SHP77 treated with DMSO at 0.1 percent for 48 hours (cell line): Measurements from ENCODE around the gene GADD45GIP1.
A peak's percentile ranks its signal among the peaks of the same experiment; 100 is the strongest.
"Not testable (repeated sequence)": the region's sequence is repeated elsewhere in the genome, so short reads cannot be mapped to it uniquely, and the experiment has no call there.

Source experiments
- DNase-seq: peaks from one replicate; lab custom pipeline; 2025; lab: John Stamatoyannopoulos, UW

Gene GADD45GIP1

DNA sequence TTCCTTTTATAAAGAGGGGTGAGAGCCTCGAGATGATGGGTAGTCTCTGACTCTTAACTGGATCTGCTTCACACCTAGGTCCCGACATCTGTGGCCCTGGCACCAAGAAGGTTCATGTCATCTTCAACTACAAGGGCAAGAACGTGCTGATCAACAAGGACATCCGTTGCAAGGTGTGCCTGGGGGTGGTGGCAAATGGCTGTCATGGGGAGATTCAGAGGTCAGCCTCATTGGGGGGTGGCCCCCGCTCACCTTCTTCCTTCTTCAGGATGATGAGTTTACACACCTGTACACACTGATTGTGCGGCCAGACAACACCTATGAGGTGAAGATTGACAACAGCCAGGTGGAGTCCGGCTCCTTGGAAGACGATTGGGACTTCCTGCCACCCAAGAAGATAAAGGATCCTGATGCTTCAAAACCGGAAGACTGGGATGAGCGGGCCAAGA is 17.0 kb downstream of the GADD45GIP1 start:
- no peak for DNase-seq

DNA sequence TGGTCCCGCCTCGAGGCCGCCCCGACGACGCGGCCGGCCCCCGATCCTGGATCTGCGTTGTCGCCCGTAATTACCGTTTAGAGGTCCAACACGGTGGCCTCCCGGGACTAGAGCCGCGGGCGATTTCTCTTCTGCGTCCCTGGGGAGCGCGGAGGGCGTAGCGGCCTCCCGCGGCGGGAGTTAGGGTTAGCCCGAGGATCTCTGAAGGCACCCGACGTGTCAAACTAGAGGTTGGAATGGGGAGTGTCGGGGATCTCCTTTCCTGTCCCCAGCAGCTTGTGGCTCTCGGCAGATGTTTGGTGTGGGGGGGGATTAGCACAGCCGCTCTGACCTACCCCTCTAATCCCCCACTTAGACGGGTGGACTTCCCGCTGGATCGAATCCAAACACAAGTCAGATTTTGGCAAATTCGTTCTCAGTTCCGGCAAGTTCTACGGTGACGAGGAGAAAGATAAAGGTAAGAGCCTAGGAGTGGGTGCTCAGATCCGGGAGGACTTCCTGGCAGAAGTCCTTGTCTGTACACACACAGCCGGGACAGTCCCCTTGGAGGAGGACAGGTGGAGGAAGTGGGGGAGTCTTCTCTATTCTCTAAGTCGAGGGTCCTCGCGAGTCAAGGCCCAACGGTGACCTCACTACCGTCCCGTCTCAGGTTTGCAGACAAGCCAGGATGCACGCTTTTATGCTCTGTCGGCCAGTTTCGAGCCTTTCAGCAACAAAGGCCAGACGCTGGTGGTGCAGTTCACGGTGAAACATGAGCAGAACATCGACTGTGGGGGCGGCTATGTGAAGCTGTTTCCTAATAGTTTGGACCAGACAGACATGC is 18.0 kb downstream of the GADD45GIP1 start:
- DNase-seq: no peak

DNA sequence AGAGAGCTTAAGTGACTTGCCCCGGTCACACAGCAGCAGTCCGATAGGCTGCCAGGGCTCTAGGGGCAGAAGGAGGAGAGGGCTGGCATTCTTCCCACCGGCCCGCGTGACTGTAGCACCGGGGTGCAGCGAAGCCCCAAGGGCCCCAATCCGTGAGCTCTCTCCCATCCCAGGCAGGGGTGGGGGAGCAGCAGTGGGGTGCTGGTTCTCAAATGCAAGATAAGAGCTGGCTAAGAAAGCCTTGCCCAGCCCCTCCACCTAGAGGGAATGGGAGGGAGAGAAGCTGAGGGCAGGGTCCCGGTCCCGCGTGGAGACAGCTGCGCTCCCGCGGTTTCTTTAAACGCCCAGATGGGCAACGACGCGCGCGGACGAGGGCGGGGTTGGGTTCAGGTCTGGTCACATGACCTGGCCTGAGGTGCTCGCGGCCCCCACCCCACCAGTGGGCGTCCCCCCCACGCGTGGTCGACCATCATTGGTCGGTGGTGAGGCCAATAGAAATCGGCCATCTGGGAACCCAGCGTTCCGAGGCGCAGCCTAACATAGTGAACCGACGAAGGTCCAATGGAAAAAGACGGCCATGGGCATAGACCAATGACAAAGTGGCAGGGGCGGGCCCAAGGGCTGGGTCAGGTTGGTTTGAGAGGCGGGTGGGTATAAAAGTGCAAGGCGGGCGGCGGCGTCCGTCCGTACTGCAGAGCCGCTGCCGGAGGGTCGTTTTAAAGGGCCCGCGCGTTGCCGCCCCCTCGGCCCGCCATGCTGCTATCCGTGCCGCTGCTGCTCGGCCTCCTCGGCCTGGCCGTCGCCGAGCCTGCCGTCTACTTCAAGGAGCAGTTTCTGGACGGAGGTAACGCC is 18.9 kb downstream of the GADD45GIP1 start, which contains the start of gene CALR:
CALR (plus strand) TSS at position 683 of the 852 bp plus-strand sequence; CDS start at position 754, 71 bp downstream.
- DNase-seq: peak; percentile 96

DNA sequence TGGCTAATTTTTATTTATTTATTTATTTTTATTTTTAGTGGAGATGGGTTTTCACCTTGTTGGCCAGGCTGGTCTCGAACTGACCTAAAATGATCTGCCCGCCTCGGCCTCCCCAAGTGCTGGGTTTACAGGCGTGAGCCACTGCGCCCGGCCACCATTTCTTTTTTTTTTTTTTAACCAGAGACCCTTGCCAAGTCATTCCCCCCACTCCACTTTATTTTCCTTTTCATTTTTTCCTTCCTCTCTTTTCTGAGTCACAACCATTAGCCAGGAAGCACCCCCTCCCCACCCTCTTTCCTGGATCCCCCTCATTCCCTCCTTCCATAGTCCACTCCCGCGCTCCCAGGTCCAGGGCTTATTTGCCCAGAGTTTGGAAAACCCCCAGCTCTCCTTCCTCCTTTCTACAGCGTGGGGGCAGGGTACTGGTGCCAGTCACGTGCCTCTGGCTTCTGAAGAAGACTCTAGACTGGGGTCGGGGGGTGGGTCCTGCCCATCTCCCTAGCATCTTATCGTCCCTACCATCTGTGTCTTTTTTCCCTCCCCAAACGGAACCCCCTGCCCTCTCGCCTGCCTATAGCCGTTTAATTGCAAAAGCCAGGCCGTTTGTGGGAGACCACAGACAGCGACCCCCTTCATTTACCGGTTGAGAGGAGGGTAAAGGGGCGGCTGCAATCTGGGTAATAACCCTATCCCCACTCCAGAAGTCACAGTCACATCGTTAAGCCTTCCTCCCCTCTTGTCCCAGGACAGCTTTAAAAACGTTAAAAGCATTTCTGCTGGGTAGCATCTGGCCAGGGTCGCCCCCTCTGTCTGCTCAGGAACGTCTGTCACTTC is 19.7 kb downstream of the GADD45GIP1 start:
- DNase-seq: no peak

DNA sequence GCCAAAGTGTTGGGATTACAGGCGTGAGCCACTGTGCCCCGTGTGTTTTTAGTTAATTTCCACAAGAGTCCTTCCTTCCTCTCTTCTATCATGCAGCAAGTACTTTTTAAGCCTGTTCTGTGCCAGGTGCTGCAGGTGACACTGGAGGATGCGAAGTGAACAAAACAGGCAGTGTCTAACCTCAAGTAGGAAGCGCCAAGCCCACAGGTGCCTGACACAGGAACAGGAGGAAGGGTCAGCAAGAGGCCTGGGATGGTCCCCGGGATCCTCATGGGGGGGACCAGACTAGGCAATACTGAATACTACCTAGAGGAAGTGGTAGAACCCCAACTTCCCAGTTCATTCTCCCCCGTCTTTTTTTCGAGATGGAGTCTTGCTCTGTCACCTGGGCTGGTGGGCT is 20.4 kb downstream of the GADD45GIP1 start:
- no peak for DNase-seq

DNA sequence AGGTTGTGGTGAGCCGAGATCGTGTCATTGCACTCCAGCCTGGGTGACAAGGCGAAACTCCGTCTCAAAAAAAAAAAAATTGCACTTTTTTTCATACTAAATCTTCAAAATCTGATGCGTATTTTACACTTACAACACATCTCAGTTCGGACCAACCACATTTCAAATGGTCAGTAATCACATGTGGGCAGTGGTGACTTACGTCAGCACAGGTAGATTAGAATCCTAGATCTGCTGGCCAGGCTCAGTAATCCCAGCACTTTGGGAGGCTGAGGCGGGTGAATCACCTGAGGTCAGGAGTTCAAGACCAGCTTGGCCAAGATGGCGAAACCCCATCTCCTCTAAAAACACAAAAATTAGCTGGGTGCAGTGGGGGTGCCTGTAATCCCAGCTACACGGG is 22.0 kb downstream of the GADD45GIP1 start:
- DNase-seq: no peak

DNA sequence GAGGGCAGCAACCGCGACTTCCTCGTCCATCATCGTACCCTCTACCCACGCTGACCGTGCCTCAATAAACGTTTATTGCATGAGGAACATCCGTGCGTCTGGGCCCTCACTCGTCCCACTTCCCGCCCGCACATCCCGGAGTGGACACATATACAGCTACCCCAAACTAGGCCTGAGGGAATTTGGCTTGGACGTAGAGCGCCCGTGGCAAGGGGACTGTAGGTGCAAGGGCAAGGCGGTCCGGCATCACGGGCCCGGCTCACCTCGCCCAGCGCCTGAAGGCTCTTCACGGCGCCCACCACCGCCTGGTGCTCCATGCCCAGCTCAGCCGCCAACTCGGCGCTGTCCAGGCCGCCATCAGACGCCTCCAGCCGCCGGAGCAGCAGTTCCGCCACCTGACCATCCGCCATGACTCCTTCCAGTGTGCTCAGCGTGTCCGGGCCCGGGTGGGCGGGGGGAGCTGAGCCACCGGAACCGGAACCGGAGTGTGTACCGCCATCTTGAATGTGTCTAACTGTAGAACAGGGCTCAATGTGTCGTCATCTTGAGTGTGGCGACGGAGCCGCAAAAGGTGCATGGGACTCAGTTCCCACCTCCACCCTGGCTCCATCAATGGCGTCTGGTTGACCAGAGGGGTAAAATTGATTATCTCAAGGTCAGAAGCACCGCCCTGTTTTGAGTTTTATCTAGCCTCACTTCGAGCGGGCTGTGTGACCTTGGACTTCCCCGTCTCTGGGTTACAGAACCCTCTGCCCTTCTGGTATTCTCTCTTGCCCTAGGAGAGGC is 23.5 kb downstream of the GADD45GIP1 start, which contains the start of gene FARSA:
FARSA (minus strand) TSS at position 425 of the 786 bp plus-strand sequence; CDS start at position 410, 15 bp downstream.
- peak; percentile 75 for DNase-seq

DNA sequence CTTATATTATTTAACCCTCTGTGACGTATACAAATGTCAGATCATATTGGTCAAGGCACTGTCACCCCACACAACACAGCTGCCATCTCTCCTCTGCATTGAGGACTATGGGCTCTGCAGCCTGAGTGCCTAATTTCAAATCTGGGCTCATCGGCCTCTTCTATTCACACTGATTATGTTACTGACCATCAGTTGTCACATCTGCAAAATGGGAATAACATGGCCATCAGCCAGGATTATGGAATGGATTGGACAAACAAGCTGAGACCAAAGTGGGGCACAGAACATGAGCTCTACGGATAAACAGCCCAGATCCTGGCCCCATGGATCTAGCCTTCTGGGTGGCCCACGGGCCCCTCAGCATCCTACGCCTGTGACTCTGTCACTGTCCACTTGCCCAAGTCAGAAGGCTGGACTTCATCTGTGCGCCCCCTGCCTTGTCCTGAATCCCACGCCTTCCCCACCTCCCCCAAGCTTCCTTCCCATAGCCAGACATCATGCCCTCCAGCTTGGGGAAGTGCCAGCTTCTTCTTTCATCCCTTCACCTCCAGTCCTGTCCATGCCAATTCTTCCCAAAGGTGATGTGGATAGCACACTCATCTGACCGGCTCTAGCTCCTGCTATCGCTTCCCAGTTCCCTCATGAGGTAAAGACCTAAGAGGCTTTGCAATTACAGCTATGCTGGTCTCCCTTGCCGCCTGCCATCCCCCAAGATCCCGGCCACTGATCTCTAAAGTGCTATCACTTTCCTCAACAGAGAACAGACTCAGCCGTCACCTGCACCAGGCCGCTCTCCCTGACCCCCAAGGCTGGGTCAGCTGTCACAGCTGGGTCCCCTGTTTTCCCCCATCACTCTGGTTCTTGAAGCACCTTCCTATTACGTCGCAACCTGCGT is 24.4 kb downstream of the GADD45GIP1 start:
- no peak for DNase-seq

DNA sequence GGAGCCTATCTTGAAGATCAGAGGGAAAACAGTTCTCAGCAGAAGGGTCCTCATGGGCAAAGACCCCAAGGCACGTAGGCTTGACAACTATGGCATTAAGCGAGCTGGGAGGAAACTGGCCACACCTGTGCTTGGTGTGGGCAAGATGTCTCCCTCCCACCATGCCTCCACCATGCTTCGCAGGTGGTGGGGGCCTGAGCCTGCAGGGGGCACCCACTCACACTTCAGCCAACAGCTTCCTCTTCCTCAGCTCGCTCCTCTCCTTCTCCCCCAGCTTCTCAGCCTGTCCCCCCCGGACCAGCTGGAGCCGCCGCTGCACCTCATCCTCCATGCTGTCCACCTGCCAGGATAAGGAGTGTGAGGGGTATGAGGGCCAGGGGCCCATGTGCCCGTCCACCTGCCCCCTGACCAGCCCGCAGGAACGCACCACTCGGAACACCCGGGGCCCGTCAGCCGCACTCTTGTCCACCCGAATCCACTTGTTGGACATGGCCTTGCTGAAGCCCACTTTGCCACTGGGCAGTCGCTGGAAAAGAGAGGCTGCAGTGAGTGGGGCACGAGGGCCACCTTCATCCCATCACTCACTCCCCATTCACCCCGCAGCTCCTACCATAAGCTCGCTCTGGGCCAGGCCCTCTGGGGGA is 26.9 kb downstream of the GADD45GIP1 start:
- no peak for DNase-seq

DNA sequence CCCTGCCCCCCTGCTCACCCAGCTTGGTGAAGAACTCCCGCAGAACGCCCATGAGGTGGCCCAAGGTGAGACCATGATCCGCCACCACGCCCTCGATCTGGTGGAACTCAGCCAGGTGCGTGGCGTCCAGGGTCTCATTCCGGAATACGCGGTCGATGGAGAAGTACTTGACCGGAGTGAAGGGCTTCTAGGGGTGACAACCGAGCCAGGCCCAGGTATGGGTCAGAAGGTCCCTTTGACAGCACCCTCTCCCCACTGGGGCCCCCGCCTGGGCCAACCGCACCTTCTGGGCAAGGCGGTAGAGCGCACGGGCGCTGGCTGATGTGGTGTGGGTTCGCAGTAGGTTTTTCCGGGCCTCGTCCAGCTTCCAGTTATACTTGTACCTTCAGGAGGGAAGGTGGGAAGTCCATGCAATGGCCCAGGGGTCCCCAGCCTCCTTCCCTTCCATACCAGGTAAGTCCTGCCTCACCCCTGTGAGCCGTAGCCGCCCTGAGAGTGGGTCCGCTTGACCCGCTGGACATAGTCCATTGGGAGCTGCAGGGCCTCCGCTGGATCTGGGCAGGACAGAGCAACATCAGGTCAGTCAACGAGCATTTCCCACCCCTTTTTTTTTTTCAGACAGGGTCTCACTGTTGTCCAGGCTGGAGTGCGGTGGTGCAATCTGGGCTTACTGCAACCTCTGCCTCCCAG is 32.3 kb downstream of the GADD45GIP1 start:
- no peak for DNase-seq

DNA sequence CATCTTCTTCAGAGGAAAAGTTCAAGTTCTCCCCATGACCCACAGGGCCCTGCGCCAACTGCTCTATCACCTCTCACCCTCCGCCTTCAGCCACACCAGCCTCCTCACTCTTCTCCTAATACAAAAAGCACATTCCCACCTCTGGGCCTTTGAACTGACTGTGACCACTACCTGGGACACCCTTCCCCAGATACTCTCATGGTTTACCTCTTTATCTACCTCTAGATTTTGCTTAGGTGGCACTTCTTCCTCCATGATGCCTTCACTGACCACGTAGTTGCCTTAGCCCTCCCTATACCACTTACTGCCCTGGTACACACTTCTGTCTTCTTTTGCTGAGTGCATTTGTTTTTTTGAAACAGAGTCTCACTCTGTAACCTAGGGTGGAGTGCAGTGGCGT is 34.1 kb downstream of the GADD45GIP1 start:
- no peak for DNase-seq

DNA sequence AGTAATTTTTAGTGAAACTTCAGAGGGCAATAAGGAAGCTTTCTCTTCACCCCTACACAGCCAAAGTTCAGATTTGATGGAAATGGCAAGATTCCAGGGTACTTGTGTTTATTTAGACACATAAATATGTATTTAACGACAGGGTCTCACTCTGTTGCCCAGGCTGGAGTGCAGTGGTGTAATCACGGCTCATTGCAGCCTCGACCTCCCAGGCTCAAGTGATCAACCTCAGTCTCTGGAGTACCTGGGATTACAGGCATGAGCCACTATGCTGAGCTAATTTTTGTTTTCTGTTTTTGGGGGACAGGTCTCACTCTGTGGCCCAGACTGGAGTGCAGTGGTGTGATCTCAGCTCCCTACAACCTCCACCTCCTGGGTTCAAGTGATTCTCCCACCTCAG is 36.0 kb downstream of the GADD45GIP1 start:
- DNase-seq: no peak

DNA sequence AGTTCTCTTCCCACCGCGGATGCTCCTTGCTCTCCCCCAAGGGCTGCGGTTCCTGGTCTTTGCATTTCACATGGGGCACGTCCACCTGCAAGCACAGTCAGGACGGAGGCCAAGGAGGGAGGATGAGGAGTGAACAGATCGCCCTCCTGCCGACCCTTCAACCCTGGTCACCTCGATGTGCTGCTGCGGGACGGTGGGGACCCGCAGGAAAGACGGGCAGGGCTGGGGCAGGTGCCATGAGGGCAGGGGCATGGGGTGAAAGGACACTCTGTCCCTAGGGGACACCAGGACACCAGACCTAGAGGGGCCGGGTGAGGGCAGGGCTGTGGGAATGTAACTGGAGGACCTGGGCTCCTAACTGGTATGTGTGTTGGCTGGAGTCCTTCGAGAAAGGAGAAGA is 38.8 kb downstream of the GADD45GIP1 start:
- no peak for DNase-seq

DNA sequence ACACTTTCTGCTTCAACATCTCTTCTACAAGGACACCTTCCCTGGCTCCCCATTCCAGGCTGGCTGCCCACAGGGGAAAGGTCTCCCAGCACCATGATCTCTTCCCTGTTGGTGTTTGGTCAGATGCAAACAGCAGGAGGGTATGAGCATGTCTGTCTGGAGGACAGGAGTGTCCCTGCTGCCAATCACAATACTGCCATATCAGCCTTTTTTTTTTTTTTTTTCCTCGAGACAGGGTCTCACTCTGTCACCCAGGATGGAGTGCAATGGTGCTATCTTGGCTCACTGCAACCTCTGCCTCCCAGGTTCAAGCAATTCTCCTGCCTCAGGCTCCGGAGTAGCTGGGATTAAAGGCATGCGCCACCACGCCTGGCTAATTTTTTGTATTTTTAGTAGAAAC is 41.2 kb downstream of the GADD45GIP1 start:
- DNase-seq: not testable (repeated sequence)

DNA sequence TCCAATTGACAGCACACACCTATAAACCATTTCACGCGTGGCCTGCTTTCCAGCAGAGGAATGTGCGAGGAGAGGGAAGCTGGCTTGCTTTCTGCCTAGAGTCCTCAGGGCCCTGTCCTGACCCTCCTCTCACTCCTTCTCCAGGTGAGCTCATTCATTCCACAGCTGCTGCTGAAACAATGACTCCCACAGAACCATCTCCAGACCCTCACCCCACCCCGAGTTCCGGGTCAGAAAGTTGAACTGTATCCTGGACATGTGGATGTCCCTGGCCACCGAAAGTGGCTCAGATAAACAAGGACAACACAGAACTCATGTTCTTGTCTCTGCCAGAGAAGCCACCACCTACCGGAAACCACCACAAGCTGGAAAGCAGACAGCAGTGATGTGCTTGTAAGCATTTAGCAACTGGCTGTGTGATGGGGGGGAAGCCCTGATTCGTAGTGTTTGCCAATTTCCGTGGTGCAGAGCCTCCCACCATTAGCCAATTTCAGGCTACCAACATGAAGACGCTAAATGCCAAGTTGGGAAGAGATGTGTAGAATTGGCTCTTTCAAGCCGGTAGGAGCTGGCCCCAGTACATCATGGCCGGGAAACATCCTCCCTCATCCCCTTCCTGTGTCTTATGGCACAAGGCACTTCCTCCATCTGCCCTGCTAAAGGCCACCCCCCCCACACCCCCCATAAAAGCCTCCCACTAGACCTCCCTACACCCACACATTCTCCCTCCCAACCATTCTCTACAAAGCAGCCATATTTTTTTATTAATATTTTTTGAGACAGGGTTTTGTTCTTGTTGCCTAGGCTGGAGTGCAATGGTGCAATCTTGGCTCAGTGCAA is 43.0 kb downstream of the GADD45GIP1 start:
- no peak for DNase-seq

DNA sequence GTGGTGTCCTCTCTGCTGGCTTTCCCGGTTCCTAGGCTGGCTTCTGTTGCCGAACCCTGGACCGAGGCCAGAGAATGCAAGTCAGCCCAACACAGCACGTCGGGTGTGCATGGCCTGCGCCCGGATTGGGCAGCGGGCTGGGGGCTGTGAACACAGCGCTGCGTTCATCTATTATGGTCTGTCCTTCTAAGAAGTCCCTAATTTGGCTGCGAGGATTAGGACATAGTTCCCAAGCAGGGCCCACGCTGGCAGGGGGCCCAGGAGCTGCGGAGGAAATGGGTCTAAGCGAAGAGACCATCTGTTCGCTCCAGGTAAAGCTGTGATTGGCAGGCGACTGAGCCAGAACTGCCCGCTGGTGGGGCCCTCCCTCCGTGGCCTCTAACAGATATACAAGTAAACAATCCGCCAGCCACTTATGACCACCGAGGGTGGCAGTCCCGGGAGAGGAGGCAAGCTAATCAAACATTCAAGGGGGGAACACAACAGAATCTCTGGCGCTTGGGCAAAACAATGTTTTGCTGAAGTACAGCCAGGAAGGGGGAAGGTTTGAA is 43.9 kb downstream of the GADD45GIP1 start:
- DNase-seq: peak; percentile 80

DNA sequence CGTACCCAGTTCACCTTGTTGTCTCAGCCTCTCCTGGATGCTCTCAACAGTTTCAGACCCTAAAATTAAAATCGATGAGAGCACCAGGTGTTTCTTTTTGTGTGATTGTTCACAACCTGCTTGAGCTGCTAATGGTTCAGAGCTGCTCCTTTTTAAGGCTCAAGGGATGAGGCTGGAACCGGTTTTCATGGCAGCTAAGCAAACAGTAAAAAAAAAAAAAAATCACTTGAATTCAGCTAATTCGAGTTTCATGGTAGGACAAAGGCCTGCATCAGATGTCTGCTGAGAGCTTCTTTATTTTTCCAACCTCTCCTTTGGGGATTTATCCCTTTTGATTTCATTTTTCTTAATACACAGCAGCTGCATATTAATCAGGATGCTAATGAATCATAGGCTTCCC is 44.5 kb downstream of the GADD45GIP1 start:
- DNase-seq: peak; percentile 45

DNA sequence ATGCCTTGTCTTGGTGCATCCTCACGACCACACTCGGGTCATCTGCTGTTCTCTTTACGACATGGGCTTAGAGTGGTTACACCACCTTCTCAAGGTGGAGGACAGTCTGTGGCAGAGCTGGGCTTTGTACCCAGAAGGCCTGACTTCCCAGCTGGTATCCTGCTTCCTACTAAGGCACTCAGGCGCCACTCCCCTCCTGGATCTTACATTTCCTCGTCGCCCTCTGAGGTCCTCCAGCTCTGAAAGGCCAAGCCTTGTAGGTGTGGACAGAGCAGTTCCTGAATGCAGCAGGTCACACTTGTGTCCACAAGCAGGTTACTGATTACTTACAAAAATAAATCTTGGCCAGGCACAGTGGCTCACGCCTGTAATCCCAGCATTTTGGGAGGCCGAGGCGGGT is 49.9 kb downstream of the GADD45GIP1 start:
- no peak for DNase-seq
